Measurements from ENCODE around the gene WDFY4.

DNA sequence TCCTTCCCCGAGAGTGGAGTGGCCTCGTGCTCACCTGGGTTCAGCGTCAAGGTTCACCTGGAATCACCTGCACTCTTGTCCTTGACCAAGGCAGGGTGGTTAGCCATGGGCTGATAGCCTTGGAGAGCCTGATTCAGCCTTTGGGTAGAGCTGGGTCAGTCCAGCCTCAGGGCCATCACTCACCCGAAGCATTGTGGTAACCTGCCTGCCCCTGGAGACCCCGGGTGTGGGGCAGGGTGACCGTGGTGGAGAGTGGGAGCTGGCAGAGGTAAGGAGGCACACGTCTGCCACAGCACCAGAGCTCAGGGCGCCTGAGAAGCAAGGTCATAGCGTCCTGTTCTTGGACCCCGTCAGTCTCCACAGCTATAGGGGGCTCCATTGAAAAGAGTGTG lies 27.8 kb upstream of the WDFY4 start:
- TF ChIP-seq FOXK2 (IDR thresholded peaks at IDR 0.05): no peak
- TF ChIP-seq ARNT (IDR thresholded peaks at IDR 0.05): no peak
- no peak for TF ChIP-seq BHLHE40 (IDR thresholded peaks at IDR 0.05; ENCODE audit: borderline replicate concordance)
- TF ChIP-seq SP1 (IDR thresholded peaks at IDR 0.05): no peak
- TF ChIP-seq TARDBP (IDR thresholded peaks at IDR 0.05): no peak
- no peak for TF ChIP-seq NFRKB (IDR thresholded peaks at IDR 0.05)
- TF ChIP-seq FOXM1 (IDR thresholded peaks at IDR 0.05; ENCODE audit: borderline replicate concordance): no peak
- TF ChIP-seq ELF4 (IDR thresholded peaks at IDR 0.05): no peak
- TF ChIP-seq, protein P1, sequence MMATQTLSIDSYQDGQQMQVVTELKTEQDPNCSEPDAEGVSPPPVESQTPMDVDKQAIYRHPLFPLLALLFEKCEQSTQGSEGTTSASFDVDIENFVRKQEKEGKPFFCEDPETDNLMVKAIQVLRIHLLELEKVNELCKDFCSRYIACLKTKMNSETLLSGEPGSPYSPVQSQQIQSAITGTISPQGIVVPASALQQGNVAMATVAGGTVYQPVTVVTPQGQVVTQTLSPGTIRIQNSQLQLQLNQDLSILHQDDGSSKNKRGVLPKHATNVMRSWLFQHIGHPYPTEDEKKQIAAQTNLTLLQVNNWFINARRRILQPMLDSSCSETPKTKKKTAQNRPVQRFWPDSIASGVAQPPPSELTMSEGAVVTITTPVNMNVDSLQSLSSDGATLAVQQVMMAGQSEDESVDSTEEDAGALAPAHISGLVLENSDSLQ (IDR thresholded peaks at IDR 0.05): no peak
- TF ChIP-seq SUZ12 (IDR thresholded peaks at IDR 0.05): no peak

Measured in HEK293T (cell line).